GM12875 (cell line): ENCODE results near the gene EHD3.
"Not testable (repeated sequence)": the region's sequence is repeated elsewhere in the genome, so short reads cannot be mapped to it uniquely, and the experiment has no call there.

Experiments
- H3K4me3 ChIP-seq: one replicate; pipeline ENCODE4 v1.5.1; 2011; ENCODE audit warnings: low read depth, low read length, control low read depth
- TF ChIP-seq, protein P1 (sequence below): IDR thresholded peaks from 2 replicates; pipeline ENCODE4 v1.5.1; 2011; ENCODE audit warnings: low read depth, mild to moderate bottlenecking, control low read depth, inconsistent platforms, low read length, moderate library complexity, borderline replicate concordance; ENCODE audit not compliant: insufficient read depth

EHD3 gene

DNA sequence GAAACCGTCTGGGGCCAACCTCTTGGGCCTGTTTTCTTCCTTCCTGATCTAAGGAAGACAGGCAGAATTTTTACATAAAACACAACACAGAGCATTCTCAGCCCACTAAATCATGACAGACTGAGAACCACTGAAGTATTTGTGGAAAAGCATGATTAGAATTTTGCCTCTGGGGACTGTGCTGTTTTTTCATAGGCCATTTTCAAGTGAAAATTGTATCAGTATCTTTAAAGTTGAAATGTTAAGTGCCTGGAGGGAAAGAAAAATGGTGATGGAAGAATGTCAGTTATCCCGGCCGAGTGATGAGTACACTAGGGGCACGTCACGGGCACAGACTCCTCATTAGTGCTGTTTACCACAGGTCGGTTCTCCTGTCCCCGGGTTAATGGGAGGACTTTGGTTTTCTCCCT is 36.9 kb downstream of the EHD3 start:
- TF ChIP-seq, protein P1, sequence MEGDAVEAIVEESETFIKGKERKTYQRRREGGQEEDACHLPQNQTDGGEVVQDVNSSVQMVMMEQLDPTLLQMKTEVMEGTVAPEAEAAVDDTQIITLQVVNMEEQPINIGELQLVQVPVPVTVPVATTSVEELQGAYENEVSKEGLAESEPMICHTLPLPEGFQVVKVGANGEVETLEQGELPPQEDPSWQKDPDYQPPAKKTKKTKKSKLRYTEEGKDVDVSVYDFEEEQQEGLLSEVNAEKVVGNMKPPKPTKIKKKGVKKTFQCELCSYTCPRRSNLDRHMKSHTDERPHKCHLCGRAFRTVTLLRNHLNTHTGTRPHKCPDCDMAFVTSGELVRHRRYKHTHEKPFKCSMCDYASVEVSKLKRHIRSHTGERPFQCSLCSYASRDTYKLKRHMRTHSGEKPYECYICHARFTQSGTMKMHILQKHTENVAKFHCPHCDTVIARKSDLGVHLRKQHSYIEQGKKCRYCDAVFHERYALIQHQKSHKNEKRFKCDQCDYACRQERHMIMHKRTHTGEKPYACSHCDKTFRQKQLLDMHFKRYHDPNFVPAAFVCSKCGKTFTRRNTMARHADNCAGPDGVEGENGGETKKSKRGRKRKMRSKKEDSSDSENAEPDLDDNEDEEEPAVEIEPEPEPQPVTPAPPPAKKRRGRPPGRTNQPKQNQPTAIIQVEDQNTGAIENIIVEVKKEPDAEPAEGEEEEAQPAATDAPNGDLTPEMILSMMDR = no peak
- H3K4me3 ChIP-seq = no peak overlapping the region

DNA sequence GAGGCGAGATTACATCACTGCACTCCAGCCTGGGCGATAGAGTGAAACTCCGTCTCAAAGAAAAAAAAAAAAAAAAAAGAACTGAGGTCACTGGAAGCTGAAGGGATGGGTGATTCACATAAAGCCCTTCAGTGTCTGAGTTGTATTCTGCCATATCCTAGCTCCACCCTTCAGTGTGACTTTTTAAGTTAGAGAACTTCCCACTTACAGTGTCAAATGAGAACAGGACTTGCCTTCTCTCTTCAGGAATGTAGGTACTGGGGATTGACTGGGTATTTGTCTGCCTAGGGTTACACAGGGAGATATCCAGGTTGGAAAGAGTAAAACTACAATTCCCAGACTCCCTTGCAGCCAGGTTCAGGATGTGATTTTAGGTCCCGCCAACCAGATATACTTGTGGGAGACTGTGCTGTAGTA is 37.9 kb downstream of the EHD3 start:
- no peak overlapping the region for H3K4me3 ChIP-seq
- TF ChIP-seq, protein P1 = no peak

DNA sequence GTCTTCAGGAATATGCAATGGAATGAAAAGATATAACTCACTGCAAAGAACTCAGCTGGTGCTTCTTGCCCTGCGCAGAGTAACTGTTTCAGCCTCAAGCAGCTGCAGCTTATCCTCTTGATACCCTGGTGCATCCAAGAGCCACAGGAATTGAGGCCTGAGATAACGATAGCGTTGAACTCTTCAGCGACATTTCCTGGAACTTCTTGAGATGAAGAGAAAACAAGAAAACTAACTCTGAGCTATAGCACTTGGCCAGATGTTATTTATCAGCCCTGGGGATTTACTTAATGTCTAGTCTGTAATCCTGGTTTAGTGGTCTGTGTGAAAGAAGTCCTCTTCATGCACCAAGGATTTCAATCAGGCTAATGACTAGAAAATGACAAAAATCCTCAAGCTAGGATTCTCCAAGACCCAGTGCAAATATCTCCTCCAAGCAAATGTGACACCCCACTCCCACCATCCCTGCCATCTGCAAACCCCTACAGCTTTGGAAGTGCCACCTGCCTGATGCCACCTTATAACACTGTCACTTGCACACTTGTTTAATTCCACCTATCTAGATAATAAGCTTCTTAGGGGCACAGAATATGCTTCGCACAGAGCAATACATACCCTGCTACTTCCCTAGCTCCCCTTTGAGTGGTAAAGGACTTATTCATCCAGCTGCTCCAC is 40.6 kb downstream of the EHD3 start:
- no peak overlapping the region for H3K4me3 ChIP-seq
- TF ChIP-seq, protein P1 = no peak

DNA sequence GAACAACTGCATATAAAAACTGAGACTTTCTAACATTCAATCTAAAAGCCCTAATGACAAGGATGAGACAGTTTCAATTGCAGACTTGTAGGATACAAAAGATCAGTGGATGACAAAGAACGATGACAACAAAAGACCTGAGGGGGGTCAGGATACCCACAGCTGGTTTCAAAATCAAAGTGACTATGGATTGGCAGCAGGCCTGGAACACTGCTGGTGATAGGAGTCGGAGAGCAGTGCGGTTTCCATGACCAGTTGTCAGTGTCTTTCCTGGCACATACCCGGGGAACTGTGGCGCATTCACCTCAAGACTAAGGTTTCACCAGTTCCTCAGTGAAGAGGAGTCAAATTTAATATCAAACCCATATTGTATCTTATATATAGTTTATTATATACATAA is 42.0 kb downstream of the EHD3 start:
- TF ChIP-seq, protein P1 = no peak

DNA sequence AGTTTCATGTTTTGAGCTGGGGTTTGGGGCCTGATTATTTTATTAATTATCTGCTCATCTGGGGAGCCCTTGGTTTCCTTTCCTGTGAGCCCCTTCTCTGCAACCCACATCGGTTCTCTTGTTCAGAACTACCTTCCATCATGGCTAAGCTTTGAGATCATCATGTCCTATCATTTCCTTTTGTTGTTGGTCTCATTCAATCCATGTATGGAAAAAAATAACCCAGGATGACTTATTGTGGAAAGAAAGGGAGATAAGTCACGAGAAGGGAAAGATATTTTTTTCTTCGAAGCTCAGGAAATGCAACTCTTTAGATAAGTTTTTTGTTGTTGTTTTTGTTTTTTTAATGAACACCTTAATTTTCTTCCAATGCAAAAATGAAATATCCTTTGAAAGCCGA is 43.7 kb downstream of the EHD3 start:
- H3K4me3 ChIP-seq = no peak overlapping the region
- TF ChIP-seq, protein P1 = no peak

More for the DNA sequence above, 42.0 kb downstream of the EHD3 start:
- no peak overlapping the region for H3K4me3 ChIP-seq

DNA sequence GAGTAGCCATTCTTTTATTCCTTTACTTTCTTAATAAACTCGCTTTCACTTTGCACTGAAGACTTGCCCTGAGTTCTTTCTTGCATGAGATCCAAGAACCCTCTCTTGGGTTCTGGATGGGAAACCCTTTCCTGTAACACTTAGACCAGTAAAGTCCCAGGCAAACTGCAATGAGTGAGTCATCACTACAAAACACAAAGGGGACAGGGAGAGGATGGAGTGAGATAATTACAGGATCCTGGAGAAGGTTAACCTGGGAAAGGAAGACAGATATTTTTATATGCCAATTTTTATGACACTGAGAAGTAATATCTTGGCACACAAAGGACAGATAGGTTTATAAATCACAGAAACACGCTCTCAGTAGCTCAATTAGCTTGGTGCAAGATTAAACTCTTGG is 48.7 kb downstream of the EHD3 start:
- no peak overlapping the region for H3K4me3 ChIP-seq
- TF ChIP-seq, protein P1 = no peak

DNA sequence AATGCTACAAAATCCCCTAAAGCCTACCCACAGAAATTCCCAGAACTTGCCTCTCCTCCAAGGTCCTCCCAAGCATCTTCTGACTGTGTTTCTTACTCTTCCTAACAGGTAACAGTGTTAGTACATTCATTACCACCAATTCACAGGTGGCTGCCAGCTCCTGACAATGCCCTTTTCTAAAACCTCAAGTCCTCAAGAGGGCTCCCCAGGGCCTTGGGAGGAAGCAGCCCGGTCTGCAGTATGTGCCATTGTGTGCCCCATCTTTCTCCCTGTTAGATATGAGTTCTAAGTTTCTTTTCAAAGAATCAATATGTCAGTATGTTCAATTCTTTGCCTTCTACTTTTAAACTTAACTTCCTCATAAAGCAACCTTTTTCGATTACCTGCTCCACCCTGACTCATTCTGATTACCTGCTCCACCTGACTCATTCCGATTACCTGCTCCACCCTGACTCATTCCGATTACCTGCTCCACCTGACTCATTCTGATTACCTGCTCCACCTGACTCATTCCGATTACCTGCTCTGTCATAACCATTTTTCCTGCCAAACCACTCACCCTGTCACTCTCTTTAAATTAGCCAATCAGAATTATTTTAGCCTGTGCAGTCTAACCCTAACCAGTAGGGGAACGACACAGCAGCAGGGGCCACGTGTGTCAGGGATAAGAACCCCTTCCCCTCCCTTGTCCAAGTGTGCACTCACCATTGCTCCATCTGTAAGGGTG is 49.4 kb downstream of the EHD3 start:
- H3K4me3 ChIP-seq = not testable (repeated sequence)
